ENCODE measurements around the gene SLC39A3. TPM values are rescaled to one million over a fixed set of nuclear protein-coding genes. Genes with fewer than 3 reads are reported as not detected.

The SLC39A3 gene
- total RNA-seq, 6 donors from 2014 or later, result 12.6 to 48.2 (median 30.6) TPM

DNA sequence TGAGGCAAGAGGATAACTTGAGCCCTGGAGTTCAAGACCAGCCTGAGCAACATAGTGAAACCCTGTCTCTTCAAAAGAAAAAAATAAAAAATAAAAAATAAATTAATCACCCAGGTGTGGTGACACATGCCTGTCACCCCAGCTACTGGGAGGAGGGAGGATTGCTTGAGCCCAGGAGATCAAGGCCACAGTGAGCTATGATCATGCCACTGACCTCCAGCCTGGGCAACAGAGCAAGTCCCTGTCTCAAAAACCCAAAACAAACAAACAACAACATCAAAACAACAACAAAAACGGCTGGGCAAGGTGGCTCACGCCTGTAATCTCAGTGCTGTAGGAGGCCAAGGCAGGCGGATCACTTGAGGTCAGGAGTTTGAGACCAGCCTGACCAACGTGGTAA, 4.3 kb upstream of the SLC39A3 start:
- WGBS, 2 donors, result 32 to 46% methylated on average over 4 of the region's 4 CpGs
- ATAC-seq (ENCODE audit: low FRiP score in 2 of 2), result no peak

DNA sequence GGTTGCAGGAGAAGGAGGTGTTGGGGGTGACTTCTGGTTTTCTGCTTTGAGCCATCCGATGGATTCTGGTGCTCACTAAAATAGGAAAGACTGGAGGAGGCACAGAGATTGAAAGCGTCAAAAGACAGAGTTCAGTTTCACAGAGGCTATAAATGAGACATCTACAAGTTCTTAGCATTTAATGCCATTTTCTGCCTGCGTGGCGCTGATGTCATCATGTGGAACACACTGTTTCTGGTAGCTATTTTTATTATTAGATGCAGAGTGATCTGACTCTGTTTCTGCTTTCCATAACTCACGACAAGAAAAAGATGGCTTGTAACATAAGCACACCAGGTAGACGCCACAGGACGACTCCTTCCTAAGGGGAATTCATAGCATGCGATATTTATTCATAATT, 3.3 kb upstream of the SLC39A3 start:
- Histone ChIP-seq H3K36me3 (no peaks in the 10 kb centered on the region), H3K4me1 (peaks cover 11 to 15% (median 13%) of the 10 kb centered on the region in 4 donors), H3K4me3 (no peak overlapping the region), H3K27me3 (no peaks in the 10 kb centered on the region), H3K27ac (no peak overlapping the region), H3K9me3 (no peaks in the 10 kb centered on the region)
- WGBS, 2 donors, result 71 to 75% methylated on average over 8 of the region's 8 CpGs
- no peak for TF ChIP-seq POLR2A (IDR thresholded peaks at IDR 0.05)
- TF ChIP-seq EP300 (IDR thresholded peaks at IDR 0.05), result no peak
- TF ChIP-seq, protein P1, sequence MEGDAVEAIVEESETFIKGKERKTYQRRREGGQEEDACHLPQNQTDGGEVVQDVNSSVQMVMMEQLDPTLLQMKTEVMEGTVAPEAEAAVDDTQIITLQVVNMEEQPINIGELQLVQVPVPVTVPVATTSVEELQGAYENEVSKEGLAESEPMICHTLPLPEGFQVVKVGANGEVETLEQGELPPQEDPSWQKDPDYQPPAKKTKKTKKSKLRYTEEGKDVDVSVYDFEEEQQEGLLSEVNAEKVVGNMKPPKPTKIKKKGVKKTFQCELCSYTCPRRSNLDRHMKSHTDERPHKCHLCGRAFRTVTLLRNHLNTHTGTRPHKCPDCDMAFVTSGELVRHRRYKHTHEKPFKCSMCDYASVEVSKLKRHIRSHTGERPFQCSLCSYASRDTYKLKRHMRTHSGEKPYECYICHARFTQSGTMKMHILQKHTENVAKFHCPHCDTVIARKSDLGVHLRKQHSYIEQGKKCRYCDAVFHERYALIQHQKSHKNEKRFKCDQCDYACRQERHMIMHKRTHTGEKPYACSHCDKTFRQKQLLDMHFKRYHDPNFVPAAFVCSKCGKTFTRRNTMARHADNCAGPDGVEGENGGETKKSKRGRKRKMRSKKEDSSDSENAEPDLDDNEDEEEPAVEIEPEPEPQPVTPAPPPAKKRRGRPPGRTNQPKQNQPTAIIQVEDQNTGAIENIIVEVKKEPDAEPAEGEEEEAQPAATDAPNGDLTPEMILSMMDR (IDR thresholded peaks at IDR 0.05), result no peak
- TF ChIP-seq POLR2AphosphoS5 (IDR thresholded peaks at IDR 0.05), result no peak
- ATAC-seq (ENCODE audit: low FRiP score in 2 of 2) (no peak), DNase-seq (no peak)

More for the DNA sequence above, 4.3 kb upstream of the SLC39A3 start:
- no peak overlapping the region for H3K4me3 ChIP-seq
- H3K27me3 ChIP-seq, result no peaks in the 10 kb centered on the region
- no peak overlapping the region for H3K27ac ChIP-seq
- TF ChIP-seq EP300 (IDR thresholded peaks at IDR 0.05) (no peak), POLR2AphosphoS5 (IDR thresholded peaks at IDR 0.05) (no peak), POLR2A (IDR thresholded peaks at IDR 0.05) (no peak)
- TF ChIP-seq, protein P1 (IDR thresholded peaks at IDR 0.05), result no peak
- H3K36me3 ChIP-seq, result no peaks in the 10 kb centered on the region
- H3K9me3 ChIP-seq, result no peaks in the 10 kb centered on the region
- H3K4me1 ChIP-seq, result peaks cover 5 to 10% (median 7%) of the 10 kb centered on the region in 4 donors
- DNase-seq, result no peak

DNA sequence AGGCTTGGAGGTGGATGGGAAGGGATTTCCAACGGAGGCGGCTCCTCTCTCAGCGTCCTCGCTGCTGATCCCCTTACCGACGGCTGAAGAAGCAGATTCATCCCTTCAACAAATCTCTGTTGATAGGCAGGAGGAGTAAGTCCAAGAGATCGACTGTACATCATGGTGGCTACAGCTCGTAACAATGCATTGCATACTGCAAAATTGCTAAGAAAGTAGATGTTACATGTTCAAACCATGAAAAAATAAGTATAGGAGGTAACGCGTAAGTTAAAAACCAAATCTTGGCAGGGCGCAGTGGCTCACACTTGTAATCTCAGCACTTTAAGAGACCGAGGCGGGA, 468 bp upstream of the SLC39A3 start:
- peak overlapping the region in 3 of 4 donors; percentile 67 to 86 (median 85) for H3K4me3 ChIP-seq
- TF ChIP-seq EP300 (IDR thresholded peaks at IDR 0.05), result no peak
- TF ChIP-seq POLR2A (IDR thresholded peaks at IDR 0.05), result no peak
- no peak for TF ChIP-seq POLR2AphosphoS5 (IDR thresholded peaks at IDR 0.05)
- TF ChIP-seq, protein P1 (IDR thresholded peaks at IDR 0.05), result no peak

DNA sequence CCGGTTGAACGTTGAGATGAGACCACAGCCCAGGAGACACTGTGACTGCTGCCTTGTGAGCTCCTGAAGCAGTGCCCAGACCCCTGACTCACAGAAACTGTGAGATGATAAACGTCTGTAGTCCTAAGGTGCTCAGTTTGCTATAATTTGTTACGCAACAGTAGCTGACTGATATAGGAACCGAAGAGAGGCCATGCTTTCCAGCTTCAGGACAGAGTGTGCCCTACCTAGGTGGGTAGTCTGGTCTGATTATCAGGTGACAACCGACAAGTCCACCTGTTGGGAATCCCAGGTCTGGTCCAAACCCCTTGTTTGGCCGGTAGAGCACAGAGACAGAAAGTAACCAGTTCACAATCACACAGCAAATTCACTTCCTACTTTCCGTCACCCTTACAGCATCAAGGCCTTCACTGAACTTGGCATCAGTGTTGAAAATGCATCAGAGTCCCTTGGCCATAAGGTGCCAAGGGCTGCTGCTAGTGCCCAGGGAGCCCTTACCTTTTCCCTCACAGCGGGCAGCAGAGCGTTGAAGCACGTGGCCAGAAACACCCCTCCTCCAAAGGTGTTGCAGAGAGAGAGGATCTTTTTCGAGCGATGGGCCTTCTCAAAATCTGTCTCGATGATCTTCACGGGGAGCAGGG, 3.1 kb downstream of the SLC39A3 start:
- Histone ChIP-seq H3K27me3 (no peaks in the 10 kb centered on the region), H3K27ac (no peak overlapping the region), H3K36me3 (peaks cover 8 to 50% (median 36%) of the 10 kb centered on the region in 4 donors), H3K4me1 (peaks cover 11 to 30% (median 13%) of the 10 kb centered on the region in 4 donors), H3K4me3 (no peak overlapping the region), H3K9me3 (no peaks in the 10 kb centered on the region)
- no peak for TF ChIP-seq POLR2AphosphoS5 (IDR thresholded peaks at IDR 0.05)
- no peak for TF ChIP-seq POLR2A (IDR thresholded peaks at IDR 0.05)
- TF ChIP-seq, protein P1 (IDR thresholded peaks at IDR 0.05), result no peak
- no peak for TF ChIP-seq EP300 (IDR thresholded peaks at IDR 0.05)
- WGBS, 2 donors, result 90 to 93% methylated on average over 15 of the region's 15 CpGs
- no peak for ATAC-seq (ENCODE audit: low FRiP score in 2 of 2)
- no peak for DNase-seq

More for the DNA sequence above, 468 bp upstream of the SLC39A3 start:
- H3K9me3 ChIP-seq, result no peaks in the 10 kb centered on the region
- no peaks in the 10 kb centered on the region for H3K27me3 ChIP-seq
- peaks cover 11 to 30% (median 13%) of the 10 kb centered on the region in 4 donors for H3K4me1 ChIP-seq
- 44 to 46% methylated on average over 13 of the region's 13 CpGs for WGBS, 2 donors
- peaks cover 0 to 18% (median 8%) of the 10 kb centered on the region in 4 donors for H3K36me3 ChIP-seq
- ATAC-seq (ENCODE audit: low FRiP score in 2 of 2) (no peak), DNase-seq (no peak)
- H3K27ac ChIP-seq, result no peak overlapping the region

DNA sequence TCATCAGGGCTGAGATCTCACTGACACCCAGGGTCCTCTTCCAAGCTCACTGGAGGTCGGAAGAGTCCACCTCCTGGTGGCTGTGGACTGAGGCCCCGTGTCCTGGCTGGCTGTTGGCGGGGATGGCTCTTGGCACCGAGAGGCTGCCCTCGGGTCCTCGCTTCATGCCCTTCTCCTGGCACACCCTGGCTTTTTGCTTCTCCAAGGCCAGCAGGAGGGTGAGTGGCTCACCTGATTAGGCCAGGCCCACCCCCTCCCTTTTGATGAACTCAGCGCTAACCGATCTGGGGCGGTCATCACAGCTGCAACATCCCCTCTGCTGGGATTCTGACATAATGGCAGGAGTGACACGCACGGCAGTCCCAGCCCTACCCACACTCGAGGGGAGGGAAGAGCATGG, 4.4 kb downstream of the SLC39A3 start:
- ATAC-seq (ENCODE audit: low FRiP score in 2 of 2) (no peak), DNase-seq (no peak)
- Histone ChIP-seq H3K9me3 (no peaks in the 10 kb centered on the region), H3K36me3 (peaks cover 8 to 51% (median 36%) of the 10 kb centered on the region in 4 donors), H3K4me3 (no peak overlapping the region), H3K4me1 (peaks cover 11 to 30% (median 13%) of the 10 kb centered on the region in 4 donors), H3K27ac (no peak overlapping the region), H3K27me3 (no peaks in the 10 kb centered on the region)
- WGBS, 2 donors, result 89 to 97% methylated on average over 4 to 12 of the region's 12 CpGs
- no peak for TF ChIP-seq EP300 (IDR thresholded peaks at IDR 0.05)
- TF ChIP-seq, protein P1 (IDR thresholded peaks at IDR 0.05), result no peak
- no peak for TF ChIP-seq POLR2AphosphoS5 (IDR thresholded peaks at IDR 0.05)
- no peak for TF ChIP-seq POLR2A (IDR thresholded peaks at IDR 0.05)

Measured in upper lobe of left lung (tissue), 6 donors.